MM.1S (cell line): ENCODE results near the gene IL10.

Experiments used
- CTCF ChIP-seq: fragments of 300-600 bp; sonication (generic); IDR thresholded peaks from 2 replicates; pipeline ENCODE4 v1.5.1; 2016; ENCODE audit warnings: antibody characterized with exemption, low read length, mixed read lengths
- EZH2 ChIP-seq: fragments of 300-600 bp; sonication (generic); optimal IDR thresholded peaks from 2 replicates; pipeline ENCODE3; 2017; ENCODE audit warnings: low read depth, mild to moderate bottlenecking, antibody characterized with exemption, low read length, mixed read lengths

DNA sequence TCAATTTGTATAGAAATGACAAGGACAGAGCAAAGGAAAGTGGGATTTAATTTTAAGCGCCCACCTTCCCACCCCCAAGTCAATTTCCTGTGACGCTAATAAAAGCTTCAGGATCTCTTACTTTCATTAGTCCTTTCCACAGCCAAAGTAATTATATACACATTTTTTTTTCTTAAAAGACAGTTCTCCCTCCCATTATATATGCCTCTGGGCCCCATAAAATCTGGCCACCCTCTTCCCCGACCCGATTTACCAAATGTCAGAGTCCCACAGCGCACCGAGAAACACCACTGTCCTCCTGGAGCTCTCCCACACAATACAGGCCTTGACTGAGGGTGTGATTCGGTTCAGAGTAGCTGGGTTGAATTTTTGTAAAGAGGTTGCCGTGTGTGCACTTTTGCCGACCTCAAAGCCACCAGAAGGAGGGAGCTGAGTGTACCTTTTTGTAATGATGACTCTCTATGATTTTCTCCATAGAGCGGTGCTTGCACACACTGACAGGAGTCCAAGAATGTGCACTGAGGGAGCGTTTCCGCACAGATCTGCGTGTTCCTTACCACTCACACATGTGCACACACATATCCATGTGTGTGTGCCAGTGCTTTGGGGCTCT lies 26.2 kb upstream of the IL10 start:
- no peak for TF ChIP-seq CTCF
- TF ChIP-seq EZH2, result no peak
